Inferior parietal cortex (tissue), 1 donor: ENCODE measurements around the gene ZNF462.
"Not testable (repeated sequence)": the region's sequence is repeated elsewhere in the genome, so short reads cannot be mapped to it uniquely, and the experiment has no call there.

Source experiments
- DNase-seq: peaks from one replicate; pipeline ENCODE4 v3.0.0-alpha.2; 2016; ENCODE audit errors: extremely low spot score

The ZNF462 gene, protein sequence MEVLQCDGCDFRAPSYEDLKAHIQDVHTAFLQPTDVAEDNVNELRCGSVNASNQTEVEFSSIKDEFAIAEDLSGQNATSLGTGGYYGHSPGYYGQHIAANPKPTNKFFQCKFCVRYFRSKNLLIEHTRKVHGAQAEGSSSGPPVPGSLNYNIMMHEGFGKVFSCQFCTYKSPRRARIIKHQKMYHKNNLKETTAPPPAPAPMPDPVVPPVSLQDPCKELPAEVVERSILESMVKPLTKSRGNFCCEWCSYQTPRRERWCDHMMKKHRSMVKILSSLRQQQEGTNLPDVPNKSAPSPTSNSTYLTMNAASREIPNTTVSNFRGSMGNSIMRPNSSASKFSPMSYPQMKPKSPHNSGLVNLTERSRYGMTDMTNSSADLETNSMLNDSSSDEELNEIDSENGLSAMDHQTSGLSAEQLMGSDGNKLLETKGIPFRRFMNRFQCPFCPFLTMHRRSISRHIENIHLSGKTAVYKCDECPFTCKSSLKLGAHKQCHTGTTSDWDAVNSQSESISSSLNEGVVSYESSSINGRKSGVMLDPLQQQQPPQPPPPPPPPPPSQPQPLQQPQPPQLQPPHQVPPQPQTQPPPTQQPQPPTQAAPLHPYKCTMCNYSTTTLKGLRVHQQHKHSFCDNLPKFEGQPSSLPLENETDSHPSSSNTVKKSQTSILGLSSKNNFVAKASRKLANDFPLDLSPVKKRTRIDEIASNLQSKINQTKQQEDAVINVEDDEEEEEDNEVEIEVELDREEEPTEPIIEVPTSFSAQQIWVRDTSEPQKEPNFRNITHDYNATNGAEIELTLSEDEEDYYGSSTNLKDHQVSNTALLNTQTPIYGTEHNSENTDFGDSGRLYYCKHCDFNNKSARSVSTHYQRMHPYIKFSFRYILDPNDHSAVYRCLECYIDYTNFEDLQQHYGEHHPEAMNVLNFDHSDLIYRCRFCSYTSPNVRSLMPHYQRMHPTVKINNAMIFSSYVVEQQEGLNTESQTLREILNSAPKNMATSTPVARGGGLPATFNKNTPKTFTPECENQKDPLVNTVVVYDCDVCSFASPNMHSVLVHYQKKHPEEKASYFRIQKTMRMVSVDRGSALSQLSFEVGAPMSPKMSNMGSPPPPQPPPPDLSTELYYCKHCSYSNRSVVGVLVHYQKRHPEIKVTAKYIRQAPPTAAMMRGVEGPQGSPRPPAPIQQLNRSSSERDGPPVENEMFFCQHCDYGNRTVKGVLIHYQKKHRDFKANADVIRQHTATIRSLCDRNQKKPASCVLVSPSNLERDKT (N-terminal part only)

DNA sequence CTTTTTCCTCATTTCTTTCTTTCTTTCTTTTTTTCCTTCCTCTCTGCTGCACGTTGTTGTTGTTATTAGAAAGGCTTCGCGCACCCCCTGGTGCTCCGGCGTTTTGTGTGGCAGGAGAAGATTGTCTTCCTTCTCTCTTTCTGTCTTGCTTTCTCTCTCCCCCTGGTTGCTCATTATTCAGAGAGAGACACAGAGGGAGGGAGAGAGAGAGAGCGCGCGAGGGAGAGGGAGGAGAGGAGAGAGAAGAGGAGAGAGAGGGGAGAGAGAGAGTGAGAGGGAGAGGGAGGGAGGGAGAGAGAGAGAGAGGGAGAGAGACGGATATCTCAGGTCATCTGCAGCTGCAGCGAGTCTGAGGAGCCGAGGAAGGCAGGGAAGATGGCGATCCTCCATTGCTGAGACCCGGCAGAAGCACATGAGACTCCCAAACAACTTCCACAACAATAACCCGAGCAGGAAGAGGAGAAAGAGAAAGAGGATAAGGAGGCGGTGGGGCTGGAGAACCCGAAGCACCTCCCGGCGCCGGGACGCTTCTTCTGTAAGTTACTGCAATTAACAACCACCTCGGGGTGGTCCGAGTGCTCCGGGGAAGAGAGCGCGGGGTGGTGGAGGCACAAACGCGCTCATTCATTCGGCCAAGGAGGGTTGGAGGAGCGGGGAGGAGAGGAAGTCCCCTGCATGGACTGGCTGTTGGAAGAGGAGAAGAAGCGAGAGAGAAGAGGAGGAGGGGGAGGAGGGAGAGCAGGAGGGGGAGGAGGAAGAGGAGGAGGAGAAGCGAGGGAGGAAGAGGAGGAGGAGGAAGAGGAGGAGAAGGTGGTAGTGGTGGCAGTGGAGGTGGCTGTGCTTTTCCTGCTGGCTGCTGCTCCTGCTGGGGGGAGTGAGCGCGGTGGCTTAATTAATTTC is at the start of gene ZNF462:
TSS of gene ZNF462 (plus strand) at position 346 of the 900 bp plus-strand sequence. CDS start 60,218 bp downstream, outside the sequence.
- peak; percentile 69 for DNase-seq

DNA sequence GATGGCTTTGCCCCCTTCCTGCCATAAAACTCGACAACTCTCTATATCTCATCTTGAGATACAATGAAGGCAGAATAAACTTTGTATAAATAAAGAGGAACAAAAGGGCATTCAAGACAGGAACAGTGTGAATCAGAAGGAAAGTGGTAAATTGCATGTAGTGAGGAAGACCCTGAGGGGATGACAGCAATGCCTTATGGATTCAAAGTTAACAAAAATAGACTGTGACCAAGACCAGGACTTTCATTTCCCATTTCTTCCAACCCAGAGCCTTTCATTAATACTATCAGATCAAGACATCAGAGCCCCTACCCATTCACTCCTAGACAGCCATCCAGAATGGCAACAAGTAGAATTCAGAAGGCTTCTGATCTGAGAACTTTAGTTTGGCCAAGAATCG is 46.4 kb upstream of the ZNF462 start:
- DNase-seq = no peak

DNA sequence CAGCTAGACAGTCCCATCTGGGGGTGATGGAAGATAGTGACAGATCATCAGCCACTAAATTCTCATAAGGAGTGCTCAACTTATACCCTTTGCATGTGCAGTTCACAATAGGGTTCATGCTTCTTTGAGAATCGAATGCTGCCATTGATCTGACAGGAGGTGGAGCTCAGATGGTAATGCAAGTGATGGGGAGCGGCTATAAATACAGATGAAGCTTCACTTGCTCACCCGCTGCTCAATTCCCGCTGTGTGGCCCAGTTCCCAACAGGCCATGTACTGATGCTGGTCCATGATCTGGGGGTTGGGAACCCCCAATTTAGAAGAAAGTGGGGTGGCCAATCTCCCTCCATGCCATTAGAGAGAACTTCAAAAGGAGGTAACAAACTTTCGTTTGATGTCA is 44.9 kb upstream of the ZNF462 start:
- no peak for DNase-seq

DNA sequence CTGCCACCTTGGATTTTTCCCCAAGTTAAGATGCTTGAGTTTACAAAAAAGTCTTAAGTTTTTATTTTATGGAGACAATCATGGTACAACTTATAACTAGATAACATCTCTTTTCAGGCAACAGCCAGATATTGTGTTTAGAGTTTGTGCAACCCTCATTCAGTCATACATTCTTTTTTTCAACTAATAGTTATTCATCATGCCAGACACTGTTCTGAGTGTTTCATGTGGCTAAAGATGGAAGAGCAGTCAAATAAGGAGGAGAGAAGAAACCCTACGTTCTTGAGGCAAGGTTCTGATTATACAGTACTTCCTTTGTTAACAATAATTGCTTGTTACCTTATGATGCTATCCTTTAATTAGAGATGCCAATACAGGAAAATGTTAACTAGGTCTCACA is 42.1 kb upstream of the ZNF462 start:
- no peak for DNase-seq

DNA sequence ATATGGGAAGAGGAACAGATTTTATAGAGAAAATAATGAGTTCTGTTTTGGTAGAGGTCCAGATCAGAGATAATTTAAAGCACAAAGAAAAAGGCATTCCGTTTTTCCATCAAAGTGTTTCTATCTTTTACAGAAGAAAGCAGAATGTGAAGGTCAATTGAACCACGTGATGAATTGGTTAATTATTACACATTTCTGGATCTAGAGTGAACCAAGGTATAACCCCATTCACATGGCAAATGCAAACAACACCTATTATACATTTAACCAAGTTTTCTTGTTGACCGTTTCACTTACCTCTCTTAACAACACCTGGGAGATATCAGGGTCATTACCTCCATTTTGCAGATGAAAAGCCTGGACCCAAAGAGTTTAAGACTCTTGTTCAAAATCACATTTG is 34.9 kb upstream of the ZNF462 start:
- DNase-seq = no peak

DNA sequence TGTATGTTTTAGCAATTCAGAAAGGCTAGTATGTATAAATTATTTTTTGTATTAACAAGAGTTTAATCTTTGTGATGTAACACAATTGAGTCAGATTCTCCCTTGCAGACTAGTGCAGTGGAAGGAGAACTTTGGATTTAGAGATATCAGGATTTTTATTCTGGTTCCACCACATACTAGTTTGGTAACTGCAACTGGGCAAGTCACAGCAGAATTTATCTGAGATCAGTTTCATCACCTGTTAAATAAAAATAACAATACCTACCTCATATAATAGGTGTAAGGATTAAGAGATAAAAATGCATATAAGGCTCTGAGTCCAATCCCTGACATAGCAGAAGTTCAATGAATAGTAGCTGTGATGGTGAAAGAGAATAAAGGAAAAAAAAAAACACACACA is 34.0 kb upstream of the ZNF462 start:
- DNase-seq = no peak

DNA sequence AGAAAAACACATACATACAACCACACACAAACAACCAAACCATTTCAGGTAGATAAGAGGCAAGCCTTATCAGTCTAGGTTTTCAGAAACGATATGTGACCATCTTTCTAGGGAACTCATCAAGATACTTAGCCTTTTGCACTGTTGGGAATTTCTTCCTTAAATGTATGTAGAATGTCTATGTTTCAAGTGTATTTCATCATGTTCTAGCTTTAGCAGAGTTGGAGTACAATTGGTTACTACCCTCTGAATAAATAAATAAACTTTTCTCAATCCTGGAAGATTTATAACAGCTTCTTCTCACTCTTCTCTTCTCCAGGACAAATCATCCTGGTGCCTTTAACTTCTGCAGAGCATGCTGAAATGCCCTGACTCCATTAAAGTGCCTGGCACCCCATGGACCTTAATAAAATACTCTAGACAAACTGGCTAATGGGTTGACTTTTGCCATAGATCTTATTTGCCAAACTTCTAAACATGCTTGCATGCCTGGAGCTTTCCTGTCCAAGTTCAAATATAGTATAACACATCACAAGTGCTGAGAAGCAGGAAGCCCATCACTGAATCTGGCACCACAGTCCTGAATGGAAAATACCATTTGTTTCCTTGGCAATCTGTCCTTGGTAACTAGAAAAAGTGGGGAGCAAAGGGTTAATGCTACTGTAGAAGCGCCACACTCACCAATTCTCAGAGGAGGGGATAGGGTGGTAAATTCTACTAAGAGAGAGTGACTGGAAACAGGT is 33.1 kb upstream of the ZNF462 start:
- DNase-seq = no peak

DNA sequence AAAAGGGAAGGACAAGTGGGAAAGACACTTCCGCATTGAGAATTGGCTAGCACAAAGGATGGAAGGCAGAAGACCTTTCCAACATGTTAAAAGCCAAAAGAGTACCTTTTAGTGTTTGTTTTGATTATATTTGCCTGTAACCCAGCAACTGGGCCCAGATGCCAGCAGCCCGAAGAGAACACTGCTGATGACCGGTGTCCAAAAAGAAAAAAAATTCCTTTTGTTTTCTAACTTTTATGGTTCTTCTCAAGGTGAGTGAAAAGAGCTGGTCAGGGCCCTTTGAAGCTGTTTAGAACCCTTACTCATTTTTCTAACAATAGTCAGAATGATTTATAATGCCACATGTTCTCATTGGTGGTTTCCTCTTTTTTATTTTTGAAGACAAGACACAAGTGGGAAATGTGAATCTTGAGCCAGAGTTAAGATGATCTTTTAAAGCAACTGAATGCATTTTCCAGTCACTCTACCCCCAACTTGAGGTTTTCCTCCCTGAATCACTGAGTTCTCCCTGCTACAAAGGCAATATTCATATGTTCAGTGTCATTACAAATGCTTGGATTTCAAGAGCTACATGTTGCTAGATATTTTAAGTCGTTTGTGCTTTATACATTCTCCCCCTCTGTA is 32.3 kb upstream of the ZNF462 start:
- no peak for DNase-seq

DNA sequence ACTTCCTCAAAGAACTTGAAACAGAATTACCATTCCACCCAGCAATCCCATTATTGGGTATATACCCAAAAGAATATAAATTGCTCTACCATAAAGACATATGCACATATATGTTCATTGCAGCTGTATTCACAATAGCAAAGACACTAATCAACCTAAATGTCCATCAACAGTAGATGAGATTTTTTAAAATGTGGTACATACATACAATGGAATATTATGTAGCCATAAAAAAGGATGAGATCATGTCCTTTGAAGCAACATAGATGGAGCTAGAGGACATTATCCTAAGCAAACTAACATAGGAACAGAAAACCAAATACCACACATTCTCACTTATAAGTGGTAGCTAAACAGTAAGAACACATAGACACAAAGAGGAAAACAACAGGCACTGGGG is 28.1 kb upstream of the ZNF462 start:
- no peak for DNase-seq

DNA sequence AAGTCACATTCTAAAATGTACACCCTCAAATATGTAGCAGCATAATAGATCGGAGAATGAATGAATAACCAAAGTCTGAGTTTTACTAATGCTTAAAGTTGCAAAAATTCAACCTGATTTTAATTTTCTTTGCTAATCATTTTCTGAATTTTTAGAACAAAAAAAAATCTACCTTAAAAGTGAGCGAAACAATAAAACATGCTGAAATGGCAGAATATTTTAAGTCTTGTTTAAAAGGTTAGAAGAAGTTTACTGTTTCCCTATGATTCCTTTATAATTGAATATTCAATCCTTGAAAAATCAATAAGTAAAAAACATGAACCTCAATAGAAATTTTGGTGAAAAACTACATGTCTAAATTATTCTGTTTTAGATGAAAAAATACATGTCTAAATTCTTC is 27.1 kb upstream of the ZNF462 start:
- no peak for DNase-seq

DNA sequence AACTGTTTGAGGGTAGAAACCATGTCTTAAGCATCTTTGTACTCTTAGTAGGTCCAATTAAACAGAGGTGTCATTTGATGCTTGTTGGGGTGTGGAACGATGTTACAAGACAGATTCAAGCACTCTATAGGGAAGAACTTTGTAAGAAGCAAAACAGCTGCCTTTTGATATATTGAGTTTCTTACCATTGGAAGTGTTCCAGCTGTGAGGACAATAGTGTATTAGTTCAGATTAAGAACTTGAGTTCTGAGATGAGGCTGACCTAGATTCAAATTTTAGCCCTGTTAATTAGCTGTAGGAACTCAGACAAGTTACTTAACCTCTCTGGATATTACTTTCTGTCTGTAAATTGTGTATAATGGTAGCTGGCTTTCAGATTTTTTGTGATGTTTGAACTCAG is 19.6 kb upstream of the ZNF462 start:
- DNase-seq = no peak

DNA sequence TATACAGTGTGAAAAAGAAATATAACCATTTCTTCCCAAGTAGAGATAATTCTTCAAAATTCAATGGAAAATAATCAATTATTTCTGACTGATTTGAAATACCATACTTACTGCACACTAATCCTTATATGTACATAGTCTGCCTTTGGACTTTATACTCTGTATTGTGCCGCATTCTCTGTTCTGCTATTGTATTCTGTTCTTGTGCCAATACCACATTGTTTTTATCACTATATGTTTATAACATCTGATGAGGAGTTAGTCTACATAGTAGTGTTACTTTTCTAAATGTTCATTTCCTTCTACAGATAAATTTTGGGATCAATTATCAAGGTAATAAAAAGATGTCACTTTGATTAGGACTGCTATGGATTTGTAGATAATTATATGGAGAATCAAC is 16.7 kb upstream of the ZNF462 start:
- DNase-seq = no peak

DNA sequence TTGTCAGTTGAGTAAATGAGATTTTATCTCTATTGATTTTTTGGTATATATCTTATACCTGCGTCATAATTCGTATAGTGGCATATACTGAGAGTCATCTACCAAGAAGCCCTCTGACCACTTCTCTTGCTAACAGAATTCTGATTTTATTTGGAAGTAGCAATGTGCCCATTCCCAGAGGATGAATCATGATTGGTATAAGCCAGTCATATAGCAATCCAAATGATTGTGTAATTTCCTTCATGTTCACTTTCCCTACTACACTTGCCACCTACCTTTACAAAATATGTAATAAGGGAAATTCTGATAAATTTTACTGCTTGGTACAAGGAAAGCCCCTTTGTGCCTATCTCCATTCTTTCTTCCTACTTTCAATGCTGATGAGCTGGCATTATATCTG is 16.1 kb upstream of the ZNF462 start:
- no peak for DNase-seq

DNA sequence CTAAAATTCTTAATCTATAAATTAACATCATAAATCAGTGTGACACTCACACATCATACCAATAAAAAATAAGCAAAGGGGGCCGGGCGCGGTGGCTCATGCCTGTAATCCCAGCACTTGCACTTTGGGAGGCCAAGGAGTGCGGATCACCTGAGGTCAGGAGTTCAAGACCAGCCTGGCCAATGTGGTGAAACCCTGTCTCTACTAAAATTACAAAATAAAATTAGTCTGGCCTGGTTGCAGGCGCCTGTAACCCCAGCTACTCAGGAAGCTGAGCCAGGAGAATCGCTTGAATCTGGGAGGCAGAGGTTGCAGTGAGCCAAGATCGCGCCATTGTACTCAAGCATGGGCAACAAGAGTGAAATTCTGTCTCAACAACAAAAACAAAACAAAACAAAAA is 11.3 kb upstream of the ZNF462 start:
- not testable (repeated sequence) for DNase-seq

DNA sequence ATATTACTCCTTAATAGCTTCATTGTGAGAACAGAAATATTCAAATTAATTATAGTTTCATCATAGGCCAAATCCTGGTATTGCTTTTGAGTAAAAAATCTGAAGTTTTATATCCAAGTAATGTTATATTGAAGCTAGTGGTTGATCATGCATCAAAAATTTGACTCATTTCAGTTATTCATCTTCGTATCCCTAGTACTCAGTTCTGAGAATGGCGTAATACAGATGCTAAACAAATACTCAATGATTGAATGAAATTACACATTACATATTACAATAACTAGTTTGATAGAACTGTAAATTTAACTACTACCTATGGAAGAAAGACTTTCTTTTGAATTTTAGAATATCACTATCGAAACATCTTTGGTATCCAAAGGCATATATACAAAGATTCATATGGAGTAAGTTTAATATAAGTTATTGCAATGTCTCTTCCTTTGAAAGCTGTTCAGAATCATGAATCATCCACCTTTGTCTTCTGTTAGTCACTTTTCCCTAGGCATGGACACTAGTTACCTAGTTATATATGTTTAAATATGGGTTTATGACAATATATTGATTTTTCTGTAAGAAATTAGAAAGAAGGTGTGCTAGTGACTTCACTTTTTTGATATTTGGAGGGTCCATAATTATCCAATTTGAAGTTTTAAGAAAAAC is 5.0 kb upstream of the ZNF462 start:
- no peak for DNase-seq

DNA sequence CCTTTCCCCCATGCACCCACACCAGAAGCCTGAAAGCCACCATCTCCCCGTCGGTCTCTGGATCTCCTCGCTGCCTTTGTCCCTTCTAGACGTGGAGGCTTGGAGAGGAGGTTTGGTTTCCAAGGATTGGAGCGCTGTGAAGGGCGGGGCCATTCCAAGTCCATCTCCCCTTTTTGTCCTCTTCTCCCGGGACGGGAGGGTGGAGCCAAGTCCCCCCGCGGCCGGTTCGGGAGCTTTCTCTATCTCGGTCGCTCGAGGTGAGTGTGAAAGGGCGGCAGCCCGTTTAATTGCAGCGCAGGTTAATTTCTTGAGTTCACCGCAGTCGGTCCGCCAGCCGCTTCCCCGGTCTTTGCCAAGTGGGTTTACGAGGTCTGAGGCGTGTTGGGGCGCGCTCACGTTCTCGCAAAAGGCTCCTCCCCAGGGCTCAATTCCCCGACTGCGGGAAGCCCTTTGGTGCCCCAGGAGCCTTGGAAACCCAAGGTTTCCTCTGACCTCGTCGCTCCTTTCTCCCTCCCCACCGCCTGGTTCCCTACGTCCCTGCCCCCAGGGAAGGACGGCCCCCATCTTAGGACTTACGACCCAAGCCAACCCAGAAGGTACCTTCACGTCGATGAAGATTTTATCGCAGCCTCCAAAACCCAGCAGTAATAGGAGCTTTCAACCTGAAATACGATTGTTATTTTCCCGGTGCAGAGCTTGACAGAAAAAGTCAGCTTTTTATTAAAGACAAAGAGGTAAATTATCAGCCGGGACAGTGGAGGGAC is 2.8 kb upstream of the ZNF462 start:
- no peak for DNase-seq

DNA sequence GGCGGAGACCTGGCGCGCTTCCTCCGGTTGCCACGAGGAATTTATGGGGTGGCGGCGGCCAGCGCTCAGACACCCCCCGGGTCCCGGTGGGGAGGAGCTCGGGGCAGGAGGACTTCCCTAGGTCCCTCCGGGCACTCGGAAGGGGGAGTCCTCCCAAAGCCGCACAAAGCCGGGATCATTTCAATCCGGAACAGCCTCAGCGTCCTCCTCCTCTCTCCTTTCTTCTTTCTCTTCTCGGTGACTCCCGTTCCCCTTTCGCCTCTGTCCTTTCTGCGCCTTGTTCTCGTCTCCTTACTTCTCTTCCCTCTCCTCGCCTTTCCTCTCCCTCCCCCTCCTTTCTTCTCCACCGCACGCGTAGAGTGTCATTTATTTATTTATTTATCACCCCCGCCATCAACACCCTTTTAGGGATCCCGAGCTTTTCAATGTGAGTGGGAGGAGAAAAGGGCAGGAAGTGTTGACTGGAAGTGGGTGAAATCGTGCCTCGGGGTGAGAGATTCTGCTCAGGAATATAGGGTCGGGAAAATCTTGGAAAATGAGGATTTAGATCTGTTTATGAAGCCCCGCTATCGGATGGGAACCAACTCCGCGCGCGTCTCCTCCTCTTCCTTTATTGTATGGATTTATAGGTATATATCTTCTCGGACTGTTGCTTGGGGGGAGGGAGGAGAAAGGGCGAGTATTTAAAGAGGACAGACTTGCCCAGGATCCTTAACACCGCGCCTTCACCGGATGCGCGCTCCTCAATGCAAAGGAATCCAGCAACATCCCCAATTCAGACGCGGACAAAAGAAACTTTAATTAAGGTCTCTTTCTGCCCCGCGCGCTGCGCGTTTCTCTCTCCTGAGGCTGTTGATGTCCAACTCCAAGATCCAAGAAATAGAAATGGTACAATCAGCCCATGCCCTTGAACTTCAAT is 2.0 kb upstream of the ZNF462 start:
- DNase-seq = no peak
